Epidermal melanocyte (primary cell): ENCODE data around the gene TPO.

Experiments
- DNase-seq: peaks from one replicate; pipeline ENCODE4 v3.0.0; 2011; ENCODE audit warnings: low spot score; ENCODE audit not compliant: insufficient read length

TPO gene

DNA sequence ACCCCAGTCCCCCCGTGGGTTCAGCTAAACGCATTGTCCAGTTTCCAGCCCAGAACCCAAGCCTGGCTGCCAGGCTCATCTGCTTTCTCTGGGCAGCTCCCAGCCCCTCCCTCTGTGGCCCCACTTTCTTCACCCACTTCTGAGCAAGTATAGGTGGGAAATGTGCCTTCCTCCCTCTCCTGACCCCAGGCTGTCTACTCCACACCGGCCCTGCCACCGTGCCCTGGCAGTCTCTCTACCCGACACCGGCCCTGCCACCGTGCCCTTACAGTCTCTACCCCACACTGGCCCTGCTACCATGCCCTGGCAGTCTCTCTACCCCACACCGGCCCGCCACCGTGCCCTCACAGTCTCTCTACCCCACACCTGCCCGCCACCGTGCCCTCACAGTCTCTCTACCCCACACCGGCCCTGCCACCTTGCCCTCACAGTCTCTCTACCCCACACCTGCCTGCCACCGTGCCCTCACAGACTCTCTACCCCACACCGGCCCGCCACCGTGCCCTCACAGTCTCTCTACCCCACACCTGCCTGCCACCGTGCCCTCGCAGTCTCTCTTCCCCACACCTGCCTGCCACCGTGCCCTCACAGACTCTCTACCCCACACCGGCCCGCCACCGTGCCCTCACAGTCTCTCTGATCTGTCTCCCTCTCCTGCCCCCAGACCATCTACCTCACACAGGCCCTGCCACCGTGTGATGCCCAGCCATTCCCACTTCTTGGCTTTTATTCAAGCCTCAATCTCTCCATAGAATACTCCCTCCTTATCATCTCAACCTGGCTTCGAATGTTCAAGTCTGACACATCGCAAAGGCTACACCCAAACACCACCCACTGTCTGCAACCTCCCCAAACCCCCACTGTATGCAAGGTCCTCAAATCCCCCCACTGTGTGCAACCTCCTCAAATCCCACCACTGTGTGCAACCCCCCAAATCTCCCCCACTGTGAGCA lies 108.9 kb downstream of the TPO start:
- no peak for DNase-seq

GRCh38 chr2:1527153-1527992 lies 114.1 kb downstream of the TPO start:
- no peak for DNase-seq

- DNase-seq, result no peak
Observed at GRCh38 chr2:1528273-1529064, 115.2 kb downstream of the TPO start.

GRCh38 chr2:1538663-1539062 lies 125.4 kb downstream of the TPO start:
- DNase-seq, result no peak

- DNase-seq, result no peak
Observed at GRCh38 chr2:1539441-1539840, 126.2 kb downstream of the TPO start.

DNA sequence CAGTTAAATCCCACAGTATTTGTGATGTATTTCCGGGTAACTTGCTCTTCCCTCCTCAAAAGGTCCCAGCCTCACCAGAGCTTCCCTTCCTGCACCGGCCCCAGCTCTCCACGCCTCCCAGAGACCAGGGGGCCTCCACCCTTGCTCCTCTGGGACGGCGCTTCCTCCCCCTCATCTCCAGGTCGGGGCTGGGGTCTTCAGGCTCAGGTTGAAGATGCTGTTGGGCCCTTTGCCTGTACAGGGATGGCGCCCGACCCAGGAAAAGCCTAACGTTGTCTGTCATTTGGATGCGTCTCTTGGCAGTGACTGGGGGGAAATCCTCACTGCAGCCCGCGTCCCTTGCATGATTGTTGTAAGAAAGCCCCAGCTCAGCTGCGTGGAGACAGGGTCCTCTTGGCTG lies 126.7 kb downstream of the TPO start:
- no peak for DNase-seq

DNA sequence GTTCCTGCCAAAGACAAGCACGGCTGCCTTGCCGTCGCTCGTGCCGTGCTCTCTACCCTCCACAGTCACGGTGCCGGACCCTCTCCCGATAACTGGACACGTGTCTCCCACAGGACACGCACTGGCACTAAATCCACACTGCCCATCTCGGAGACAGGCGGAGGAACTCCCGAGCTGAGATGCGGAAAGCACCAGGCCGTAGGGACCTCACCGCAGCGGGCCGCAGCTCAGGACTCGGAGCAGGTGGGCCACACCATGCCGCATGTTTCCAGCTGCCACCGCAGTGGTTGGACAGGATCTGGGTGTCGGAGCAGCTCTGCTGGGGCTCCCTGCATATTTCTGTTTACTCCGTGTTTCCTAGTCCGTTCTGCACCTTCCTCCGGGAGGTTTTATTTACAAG lies 127.2 kb downstream of the TPO start:
- no peak for DNase-seq

- DNase-seq, result no peak
Observed at GRCh38 chr2:1541040-1541439, 127.8 kb downstream of the TPO start.

GRCh38 chr2:1541819-1542475 lies 128.7 kb downstream of the TPO start:
- no peak for DNase-seq

DNA sequence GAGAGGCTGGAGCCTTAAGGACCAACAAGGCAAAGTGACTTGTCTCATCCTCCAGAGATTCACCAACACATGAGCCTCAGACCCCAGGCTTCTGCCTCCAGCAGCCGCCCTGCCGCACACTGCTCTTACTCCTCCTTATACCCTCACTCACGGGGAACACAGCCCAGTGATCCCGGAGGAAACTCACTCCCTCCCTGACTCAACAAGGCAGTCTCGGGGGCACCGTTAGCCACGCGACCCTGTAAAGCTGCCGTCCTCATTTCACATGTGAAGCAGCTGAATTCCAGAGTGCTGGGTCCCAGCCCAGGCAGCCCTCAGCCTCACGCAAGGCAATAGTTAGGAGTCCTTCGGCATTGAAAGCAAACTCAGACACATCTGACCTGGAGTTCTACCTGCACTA lies 129.7 kb downstream of the TPO start:
- no peak for DNase-seq

GRCh38 chr2:1543776-1544477 lies 130.7 kb downstream of the TPO start:
- DNase-seq, result no peak

- no peak for DNase-seq
Observed at GRCh38 chr2:1544478-1545069, 131.3 kb downstream of the TPO start.

GRCh38 chr2:1546023-1546591 lies 132.8 kb downstream of the TPO start:
- DNase-seq, result peak; percentile 74

- DNase-seq, result no peak
Observed at GRCh38 chr2:1546901-1547300, 133.6 kb downstream of the TPO start.

- no peak for DNase-seq
Observed at GRCh38 chr2:1548910-1549673, 135.8 kb downstream of the TPO start.

DNA sequence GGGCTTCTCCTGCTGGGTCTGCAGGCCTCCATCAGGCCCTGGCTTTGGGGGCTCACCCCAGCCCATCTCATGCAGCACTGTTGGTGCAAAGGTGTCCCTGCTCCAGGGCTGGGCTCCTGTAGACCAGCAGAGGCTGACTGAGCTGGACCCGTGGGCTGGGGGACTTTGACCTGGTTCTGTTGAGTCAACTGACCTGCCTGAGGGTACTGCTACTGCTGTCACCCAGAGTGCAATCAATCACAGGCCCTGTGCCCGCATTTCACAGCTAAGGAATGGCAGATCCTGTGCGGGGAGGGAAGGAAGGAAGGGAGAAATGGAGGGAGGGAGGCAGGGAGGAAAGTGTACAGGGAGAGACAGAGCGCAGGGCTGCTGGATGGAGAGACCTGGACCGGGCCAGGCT lies 136.8 kb downstream of the TPO start:
- DNase-seq, result no peak

DNA sequence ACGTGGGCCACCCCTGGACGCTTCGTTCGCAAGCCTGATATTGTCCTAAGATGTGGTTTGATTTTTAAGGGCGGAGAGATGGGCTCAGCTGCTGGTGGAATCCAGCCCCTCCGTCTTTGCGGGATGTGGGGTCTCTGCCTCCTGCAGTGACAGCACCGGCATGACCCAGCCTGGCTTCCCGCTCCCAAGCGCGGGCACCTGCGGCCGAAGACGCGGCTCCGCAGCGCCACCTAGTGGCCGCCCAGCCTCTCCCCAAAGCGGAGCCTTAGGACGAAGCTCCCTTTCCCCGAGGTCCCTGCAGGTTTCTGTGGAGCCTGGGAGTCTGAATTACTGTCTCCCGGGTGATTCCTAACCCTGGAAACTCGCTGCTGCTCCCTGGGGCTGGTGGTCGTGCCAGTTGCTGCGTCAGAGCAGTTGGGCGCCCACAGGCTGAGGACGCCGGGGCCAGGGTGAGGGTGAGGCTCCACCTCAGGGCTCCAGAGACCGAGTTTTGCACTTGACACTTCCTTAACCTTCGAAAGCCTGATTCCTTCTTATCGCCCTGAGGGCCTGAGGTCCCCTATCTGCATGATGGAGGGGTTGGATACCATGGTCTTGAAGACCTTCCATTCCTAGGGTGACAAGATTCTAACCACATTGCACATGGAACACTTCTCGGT lies 137.5 kb downstream of the TPO start:
- DNase-seq, result peak; percentile 77

GRCh38 chr2:1551905-1552304 lies 138.6 kb downstream of the TPO start:
- no peak for DNase-seq
